GM18520 (cell line): ENCODE data around the gene AXIN1.

Experiments
- ATAC-seq: cut with Tn5 transposase; IDR thresholded peaks from one replicate; pipeline ENCODE4 v1.9.1; 2021; ENCODE audit not compliant: unreplicated experiment

Gene AXIN1

DNA sequence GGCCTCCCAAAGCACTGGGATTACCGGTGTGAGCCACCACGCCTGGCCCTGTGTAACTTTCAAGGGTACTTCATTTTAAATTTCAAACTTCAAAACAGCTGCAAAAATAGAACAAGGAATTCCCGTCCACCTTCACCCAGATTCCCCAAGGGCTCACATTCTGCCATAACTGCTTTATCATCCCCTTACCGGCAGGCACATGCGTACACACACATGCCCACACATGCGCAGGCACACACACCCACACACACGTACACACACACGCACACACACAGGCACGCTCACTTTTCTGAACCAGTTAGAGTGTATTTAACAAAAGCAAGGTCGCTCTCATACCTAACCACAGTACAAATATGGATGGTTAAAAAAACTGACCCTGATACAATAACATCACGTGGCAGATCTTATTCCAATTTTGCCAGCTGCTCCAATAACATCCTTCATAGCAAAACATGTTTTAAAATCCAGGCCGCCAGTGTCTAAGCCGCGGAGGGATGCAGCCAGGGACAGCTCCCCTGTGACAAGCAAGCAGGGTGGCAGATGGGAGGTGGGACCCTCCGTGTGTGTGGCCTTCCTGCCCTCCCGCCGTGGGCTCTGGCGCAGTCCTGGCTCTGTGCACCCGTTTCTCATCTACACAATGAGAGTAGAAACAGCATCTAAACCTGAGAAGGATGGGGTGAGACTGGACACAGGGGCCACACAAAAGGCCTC is 46.5 kb downstream of the AXIN1 start:
- no peak for ATAC-seq

DNA sequence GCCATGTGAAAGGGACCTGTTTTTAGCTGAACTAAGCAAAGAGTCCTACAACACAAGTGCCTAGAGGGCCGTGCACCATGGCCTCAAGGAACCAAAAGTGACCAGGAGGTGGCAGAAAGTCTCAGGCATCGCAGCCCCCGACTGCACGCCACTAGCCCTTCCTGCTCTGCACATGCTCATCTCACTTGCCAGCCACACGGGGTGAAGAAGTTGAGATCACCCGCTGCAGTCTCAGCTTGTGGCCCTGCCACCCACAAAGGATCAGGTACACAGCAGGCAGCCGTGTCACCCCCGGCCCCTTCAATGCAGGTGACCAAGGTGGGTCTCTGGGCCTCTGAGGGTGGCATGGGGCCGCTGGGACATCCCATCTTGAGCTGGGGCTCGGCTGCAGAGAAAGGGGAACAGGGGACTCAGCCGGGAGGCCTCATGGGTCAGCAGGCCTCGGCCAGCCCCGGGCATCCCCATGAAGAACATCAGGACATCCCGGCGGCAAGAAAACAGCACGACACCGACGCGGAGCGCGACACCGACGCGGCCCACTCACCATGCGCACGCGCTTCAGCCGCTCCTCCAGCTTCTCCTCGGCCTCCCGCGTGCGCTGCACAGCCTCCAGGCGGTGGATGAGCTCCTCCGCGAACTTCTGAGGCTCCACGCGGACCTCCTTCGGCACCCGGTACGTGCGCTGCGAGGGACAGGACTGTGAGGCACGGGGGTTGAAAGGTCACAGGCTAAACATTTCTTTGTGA is 48.6 kb downstream of the AXIN1 start:
- ATAC-seq: no peak

DNA sequence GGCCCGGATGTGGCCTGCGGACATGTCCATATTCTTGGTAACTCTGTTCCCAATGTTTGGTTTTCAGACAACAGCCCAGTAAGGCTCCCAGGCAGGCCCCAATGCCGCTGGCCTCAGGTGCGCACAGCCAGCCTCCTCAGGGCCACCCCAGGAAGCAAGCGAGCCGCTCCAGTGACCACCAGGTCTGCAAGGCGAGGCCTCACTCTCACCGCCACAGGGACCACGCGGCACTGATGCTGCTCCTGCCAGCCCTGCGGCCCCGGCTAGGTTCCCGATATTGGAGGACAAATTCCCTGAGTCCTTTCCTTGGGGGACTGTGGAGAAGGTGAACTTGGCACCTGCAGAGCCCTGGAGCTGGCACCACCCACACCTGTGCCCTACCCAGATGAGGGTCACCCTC is 50.6 kb downstream of the AXIN1 start:
- no peak for ATAC-seq

DNA sequence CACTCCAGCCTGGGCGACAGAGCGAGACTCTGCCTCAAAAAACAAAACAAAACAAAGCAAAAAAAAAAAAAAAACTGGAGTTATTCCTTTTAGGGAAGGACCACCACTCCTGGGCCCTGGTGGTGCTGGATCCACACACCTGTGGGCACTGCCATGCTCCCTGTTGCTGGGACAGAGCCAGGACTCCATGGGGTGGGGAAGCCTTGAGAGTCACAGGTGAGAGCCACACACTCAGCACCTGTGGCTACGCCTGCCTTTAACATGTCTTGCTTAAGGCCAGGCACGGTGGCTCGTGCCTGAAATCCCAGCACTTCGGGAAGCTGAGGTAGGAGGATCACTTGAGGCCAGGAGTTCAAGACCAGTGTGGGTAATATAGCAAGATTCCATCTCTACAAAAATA is 51.3 kb downstream of the AXIN1 start:
- ATAC-seq: no peak

DNA sequence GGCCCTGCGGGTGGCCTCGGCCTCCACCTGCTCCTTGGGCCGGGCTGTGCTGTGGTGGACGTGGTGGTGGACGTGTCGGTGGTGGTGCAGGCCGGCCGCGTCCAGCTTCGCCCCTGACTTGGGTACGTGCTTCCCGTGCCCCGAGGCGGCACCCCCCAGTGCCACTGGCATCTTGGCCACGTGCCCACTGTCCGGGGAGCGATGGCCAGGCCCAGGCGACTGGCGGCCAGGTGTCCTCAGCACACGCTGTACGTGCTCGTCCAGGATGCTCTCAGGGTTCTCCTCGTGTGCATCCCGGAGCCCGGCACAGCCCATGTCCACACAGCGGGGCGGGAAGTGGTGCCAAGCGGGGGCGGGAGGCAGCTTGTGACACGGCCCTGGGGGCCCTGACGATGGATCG is 54.7 kb downstream of the AXIN1 start:
- no peak for ATAC-seq

DNA sequence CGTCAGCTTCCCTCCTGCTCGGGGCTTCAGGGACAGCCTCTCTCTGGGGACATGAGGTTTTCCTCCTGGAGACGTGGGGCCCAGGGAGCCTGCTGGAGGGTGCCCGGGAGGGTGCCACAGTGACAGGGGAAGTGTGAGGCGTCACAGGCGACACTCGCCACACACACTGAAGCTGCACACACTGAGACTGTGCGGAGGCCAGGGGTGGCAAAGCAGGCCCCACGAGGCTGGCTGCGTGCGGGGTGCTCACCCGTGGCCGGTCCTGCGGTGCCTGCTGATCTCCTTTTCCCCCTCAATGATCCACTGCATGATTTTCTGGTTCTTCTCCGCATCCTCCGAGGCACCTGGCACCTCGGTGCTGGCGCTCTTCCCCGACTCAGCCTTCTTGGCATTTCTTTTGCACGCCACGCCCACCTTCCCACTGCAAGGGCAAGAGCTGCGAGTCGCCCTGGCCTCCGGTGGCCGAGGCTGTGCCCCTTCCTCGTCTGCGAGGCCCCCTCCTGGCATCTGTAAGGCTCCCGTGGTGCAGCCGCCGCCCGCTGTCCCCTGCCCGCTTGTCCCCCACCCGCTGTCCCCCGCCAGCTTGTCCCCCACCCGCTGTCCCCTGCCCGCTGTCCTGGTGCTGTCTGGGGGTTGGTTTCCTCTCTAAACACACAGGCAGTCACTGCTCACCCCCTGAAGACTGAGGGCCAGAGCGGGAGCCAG is 55.6 kb downstream of the AXIN1 start:
- ATAC-seq: no peak

DNA sequence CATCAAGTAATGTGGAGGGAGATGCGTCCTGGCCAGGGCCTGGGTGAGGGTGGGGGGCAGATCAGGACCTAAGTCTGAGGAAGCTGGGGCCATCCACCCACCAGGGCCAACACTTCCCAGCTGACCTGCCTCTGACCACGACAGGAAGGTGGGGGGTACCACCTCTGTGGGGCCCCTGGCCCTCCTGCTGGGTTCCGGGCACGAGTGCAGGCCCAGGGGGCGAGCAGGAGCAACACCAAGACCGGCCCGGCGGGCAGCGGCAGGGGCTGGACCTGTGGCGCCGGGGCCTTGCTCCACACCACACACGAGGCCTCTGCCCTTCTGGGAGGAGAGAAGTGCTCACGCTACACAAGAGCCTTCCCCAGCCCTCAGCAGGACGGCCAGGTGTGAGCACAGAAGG is 56.2 kb downstream of the AXIN1 start:
- ATAC-seq: no peak

DNA sequence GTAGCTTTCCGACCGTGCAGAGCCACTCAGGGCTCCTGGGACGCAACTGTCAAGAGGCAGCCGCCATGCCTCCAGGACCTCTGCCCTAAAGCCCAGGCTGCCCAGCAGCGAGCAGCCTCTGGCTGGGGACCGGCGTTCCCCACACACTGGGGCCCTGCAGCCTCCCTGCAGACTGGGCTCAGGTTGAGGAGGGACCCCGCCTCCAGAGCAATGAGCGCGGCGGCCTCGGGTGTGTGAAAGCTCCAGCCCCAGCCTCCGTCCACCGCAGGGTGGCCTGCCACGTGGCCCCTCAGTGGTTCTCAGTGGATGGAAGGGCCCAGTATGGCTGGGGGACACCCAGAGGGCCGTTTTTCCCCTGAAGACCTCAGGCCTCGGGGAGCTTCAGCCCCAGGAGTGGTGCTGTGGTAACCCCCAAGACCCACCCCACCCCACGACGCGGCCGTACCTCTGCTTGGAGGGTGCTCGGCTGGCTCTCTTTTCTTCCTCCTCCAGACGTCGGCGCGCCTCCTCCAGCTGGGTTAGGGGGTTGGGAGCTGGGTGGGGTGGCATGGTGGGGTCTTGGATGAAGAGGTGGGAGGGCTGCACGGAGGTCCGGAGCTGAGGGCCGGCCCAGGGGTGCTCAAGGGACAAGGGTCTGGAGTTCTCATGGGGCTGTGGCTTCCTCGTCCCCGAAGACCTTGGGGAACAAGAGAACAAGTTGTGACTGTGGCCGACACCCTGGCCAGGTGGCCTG is 59.3 kb downstream of the AXIN1 start:
- ATAC-seq: no peak

DNA sequence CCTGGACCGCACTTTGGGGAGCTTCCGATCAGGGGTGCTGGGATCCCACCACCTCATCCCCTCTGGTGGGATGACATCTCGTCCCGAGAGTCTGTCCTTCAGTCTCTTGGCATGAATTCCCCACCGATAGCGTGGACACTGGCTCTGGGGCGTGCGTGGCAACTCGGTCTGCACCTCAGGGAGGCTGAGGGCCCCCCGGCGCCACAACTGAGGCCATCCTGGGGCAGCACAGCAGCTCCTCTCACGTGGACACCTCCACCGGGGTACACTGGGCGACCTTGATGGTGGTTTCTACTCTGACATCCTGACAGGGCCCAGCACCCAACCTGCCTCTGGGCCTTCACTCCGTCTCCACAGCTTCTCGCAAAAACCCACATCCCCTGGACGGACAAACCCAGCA is 61.0 kb downstream of the AXIN1 start:
- ATAC-seq: no peak

DNA sequence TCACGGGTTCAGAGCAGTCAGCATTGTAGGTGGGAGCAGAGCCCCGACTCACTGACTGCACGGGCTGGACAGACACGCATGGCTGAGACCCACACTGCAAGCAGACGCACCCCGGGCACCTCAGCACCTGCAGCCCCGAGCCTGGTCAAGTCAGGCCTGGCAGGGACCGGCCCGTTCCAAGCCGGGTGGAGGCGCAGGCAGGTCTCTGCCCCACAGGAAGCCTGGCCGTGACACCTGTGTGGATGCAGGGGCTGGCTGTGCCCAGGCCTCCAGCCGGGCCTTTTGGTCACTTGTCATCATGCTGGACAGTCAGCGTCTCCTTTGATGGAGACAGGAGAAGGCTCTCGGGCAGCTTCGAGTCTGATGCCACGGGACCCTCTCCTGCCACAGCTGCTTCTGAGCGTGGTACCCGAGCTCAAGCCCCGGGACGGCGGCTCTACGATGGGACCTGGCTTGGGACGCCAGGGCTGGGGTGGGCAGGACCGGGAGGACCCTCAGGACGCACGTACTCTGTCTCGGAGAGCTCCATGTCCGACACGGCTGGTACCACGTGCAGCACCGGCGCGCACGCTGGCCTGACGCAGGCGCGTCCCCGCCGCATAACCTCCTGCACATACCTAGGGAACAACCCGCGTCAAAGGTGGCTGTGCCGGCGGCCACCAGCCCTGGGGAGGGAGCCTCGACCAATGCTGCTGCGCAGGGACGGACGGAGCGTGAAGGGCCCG is 61.7 kb downstream of the AXIN1 start:
- ATAC-seq: no peak

DNA sequence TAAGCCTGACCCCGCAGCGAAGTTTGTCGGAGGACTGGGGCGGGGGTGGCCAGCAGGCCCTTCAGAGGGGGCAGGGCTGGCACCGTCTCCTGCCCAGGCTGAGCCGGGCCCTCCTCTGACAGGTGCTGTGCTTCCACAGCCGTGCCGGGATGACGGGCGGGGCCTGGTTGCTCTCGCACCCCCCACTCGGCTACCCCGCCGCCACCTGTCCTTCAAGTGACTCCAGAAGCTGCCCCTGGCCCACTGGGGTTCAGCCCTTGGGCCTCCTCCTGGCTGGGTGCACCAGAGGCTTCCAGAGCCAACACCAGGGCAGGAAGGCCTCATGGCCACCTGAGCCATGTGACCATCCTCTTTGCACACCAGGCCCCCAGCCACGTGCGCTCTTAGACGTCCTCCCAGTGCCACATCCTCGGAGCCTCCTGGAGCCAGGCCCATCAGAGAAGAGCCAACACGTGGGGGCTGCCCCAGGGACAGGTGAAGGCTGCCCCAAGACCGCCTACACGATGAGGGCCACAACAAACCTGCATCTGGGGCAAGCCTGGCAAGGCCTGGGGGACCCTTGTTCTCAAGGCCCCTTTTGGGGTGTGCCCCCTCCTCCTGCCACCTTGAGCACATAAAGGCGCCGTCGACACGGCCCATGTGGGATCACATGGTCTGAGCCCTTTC is 62.4 kb downstream of the AXIN1 start:
- no peak for ATAC-seq

DNA sequence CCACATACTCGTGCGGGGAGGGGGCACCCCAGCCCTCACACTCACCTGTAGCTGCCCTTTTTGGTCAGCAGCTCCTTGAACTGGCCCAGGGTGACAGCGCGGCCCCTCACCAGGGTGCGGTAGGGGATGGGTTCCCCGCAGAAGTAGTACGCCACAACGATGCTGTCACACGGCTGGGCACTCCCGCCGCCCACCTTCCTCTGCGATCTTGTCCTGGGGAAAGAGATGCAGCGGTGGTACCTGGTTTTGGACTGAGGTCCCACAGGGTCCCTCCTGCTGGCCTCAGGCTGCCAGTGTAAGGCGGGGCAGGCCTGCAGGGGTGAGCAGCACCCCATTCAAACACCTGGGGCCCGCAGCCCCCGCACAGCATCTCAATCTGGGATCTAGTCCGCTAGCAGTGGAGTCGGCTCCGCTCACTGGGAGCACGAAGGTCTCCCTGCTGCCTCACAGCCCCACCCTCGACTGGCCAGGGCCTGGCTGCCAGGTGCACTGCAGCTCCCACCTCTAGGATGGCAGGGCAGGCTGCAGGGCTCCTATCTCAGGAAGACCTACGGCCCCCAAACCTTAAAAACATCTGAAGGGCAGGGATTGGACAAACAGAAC is 63.0 kb downstream of the AXIN1 start:
- ATAC-seq: no peak

DNA sequence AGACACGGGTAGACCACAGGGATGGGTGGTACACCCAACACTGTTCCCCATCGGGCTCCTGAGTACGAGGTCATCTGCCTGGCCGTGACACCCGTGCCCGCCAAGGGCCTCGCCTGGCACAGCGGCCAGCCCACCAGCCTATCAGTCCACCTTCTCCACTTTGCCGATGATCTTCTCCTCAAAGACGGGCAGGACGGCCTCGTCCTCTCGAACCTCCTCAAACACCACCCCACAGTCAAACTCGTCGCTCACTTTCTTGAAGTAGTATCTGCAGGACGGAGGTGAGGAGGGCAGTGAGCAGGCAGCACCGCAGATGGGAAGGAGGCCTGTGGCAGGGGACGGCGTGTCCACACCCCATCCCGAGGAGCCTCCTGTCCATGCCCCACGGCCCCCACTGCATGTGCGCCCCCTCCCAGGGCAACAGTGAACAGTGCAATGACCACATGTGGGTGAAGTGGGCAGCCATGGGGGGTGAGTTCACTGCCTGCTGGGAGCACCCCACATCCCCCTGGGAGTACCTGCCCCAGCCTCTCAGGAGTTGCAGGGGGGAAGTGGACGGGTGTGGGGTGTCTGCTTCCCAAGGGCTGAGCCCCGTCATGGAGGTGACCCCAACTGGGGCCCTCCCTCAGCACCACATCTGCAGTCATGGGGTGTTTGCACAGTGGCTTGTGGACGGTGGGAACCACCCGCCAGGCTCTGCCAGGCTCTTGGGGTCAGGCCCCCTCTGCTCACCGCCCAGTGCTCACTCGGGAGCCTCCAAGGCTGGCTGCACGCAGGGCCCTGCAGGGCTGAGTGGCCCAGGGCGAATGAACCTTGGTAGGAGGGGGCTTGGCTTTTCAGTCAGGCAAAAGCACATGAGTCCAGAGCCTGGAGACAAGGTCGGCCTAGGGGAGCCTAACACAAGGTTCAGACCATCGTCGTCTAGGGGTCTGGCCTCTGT is 64.3 kb downstream of the AXIN1 start:
- no peak for ATAC-seq

DNA sequence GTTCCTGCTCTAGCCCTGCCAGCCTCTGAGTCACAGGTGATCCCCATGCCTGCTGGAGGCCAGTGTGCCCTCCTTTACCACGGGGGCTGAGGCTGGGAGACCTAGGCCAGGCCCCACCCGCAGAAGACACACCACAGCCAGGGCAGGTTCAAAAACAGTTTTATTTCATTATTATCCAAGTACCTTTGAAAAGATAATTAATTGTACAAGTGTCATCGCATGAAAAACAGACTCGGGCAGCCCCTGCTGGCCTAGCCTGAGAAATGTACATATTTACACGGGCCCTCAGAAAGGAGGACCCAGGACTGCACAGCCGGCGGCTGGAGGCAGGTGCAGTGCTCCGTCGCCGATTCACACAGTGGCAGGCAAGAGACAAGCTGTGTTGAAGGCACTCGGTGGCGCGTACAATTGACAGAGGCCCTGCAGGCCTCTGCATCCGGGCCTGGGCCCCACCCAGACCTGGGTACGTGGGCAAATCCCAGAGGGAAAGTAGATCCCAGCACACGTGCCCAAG is 65.2 kb downstream of the AXIN1 start:
- ATAC-seq: no peak

DNA sequence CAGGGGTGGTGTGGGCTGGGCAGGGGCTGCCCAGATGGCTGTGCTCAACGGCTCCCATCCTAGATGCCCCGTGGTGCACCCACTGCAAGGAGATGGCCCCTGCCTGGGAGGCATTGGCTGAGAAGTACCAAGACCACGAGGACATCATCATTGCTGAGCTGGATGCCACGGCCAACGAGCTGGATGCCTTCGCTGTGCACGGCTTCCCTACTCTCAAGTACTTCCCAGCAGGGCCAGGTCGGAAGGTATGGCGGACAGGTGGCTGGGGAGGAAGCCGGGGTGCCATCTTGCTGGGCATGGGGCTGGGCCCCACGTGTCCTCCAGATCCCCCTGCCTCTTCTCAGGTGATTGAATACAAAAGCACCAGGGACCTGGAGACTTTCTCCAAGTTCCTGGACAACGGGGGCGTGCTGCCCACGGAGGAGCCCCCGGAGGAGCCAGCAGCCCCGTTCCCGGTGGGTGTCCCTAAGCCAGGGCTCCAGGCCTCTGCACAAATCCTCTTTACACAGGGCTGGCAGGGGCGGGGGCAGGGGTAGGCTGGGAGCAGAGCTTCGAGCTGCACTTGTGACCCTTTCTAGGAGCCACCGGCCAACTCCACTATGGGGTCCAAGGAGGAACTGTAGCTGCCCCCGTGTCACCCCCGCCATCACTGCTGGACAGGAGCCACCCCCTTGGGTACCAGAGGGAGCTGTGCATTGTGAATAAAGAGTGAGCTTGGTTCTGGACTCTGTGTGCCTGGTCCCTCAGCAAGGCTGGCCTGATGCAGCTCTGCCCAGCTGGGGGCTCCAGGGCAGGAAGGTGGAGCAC is 65.8 kb downstream of the AXIN1 start:
- ATAC-seq: no peak

DNA sequence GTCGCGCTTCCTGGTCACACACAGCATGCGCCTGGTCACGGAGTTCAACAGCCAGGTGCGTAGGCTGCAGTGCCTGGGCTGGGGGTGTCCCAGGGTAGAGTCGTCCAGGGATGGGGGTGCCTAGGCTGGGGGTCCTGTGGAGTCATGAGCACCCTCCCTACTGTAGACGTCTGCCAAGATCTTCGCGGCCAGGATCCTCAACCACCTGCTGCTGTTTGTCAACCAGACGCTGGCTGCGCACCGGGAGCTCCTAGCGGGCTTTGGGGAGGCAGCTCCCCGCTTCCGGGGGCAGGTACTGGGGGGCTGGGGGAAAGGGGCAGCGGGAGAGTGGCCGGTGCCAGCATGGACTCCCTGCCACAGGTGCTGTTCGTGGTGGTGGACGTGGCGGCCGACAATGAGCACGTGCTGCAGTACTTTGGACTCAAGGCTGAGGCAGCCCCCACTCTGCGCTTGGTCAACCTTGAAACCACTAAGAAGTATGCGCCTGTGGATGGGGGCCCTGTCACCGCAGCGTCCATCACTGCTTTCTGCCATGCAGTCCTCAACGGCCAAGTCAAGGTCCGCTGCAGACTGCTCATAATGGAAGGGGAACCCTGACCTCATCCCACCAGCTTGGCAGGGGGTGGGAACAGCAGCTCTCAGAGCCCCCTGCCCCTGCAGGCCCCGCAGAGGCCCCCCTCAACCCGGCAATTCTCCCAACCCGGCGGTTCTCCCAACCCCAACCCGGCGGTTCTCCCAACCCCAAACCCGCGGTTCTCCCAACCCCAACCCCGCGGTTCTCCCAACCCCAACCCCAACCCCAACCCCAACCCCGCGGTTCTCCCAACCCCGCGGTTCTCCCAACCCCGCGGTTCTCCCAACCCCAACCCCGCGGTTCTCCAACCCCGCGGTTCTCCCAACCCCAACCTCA is 67.1 kb downstream of the AXIN1 start:
- no peak for ATAC-seq
